HEK293T (cell line): ENCODE data around the gene PPL.

Experiments used
- ELF4 ChIP-seq: fragments of 450-650 bp; IDR thresholded peaks from 2 replicates; pipeline ENCODE4 v1.6.1; 2017; ENCODE audit warnings: antibody characterized with exemption
- FOXK2 ChIP-seq: fragments of 450-650 bp; IDR thresholded peaks from 2 replicates; pipeline ENCODE4 v1.6.1; 2016; ENCODE audit warnings: mild to moderate bottlenecking
- SP1 ChIP-seq: fragments of 450-650 bp; IDR thresholded peaks from 2 replicates; pipeline ENCODE4 v1.6.1; 2017

- TF ChIP-seq SP1 (no peak), ELF4 (no peak), FOXK2 (no peak)
Measured at GRCh38 chr16:4883501-4883900, 53.4 kb downstream of the PPL start.
